Measurements from ENCODE around the gene ANKRD63. TPM values are rescaled to one million over a fixed set of nuclear protein-coding genes. Genes with fewer than 3 reads are reported as not detected.
A peak's percentile ranks its signal among the peaks of the same experiment; 100 is the strongest.

ANKRD63 gene
- total and polyA plus RNA-seq, 2 of the 13 experiments (the other 11 are each of a cell fraction or from before 2014, with no cell fraction given) = not detected

- no peaks in the 10 kb centered on the region for H3K9me3 ChIP-seq (ENCODE audit: low read length)
- in situ Hi-C loops (cut with HindIII; ENCODE audit: extremely low pct_ligation_motif_present, low pct_unique_long_range_greater_than_20kb) = no loop called here
- H2AFZ ChIP-seq (ENCODE audit: low read length) = no peak overlapping the region
- H3K27ac ChIP-seq (ENCODE audit: extremely low read length, insufficient read depth, low read length) = no peak overlapping the region
- DNase-seq (ENCODE audit: low spot score) = no peak
- peaks cover 12% of the 10 kb centered on the region for H3K4me1 ChIP-seq (ENCODE audit: insufficient read depth, low read length)
- H3K9ac ChIP-seq (ENCODE audit: insufficient read depth, low read depth, low read length) = no peak overlapping the region
- no peak for FAIRE-seq
- ChIA-PET POLR2A (no interaction called here), CTCF (ENCODE audit: low intra/inter-chr PET ratio, low total read pairs) (interaction anchor here (1.6 kb wide), 1 partner anchor 28 kb away, joined by 6 read pairs; no protein-coding TSS in a partner anchor)
- intact Hi-C loops (cut with micrococcal nuclease; ENCODE audit: unreplicated experiment) = no loop called here
- WGBS (ENCODE audit: low lambda C conversion rate) = no CpG with 5 or more reads among the region's 51 CpGs
- no TSS peak for BruUV-seq (replicated peaks)
- no peak for ATAC-seq
- peak; percentile 19; the same call in 1 of the 2 replicates for TF ChIP-seq ZIK1 (CRISPR knock-in tag; IDR thresholded peaks at IDR 0.05; ENCODE audit: borderline replicate concordance, low read depth)
- TF ChIP-seq ZNF746 (CRISPR knock-in tag; IDR thresholded peaks at IDR 0.05) = no peak
- H3K27me3 ChIP-seq (ENCODE audit: control insufficient read depth in 1 of 2, insufficient read depth in 2 of 2, low read length in 2 of 2) = peaks cover 11 to 77% of the 10 kb centered on the region in 2 experiments
- peak overlapping the region in 2 of 3 experiments; percentile 49 to 73; a peak in 4 of 6 replicates for H3K4me3 ChIP-seq (replicated peaks in 1 of 3; ENCODE audit: insufficient read depth in 1 of 3, low read depth in 2 of 3, low read length in 3 of 3)
- no peaks in the 10 kb centered on the region for H3K79me2 ChIP-seq (ENCODE audit: insufficient read depth, low read length)
- no peaks in the 10 kb centered on the region for H4K20me1 ChIP-seq (ENCODE audit: insufficient read depth, low read length)
- H3K4me2 ChIP-seq (ENCODE audit: low read depth, low read length) = peak overlapping the region; percentile 92
- H3K36me3 ChIP-seq (replicated peaks in 1 of 2; ENCODE audit: control insufficient read depth in 1 of 2, insufficient read depth in 2 of 2, low read length in 2 of 2) = no peaks in the 10 kb centered on the region
Measured at GRCh38 chr15:40281801-40282146, 1.1 kb downstream of the ANKRD63 start.

- H3K9me3 ChIP-seq (ENCODE audit: low read length) = no peaks in the 10 kb centered on the region
- in situ Hi-C loops (cut with HindIII; ENCODE audit: extremely low pct_ligation_motif_present, low pct_unique_long_range_greater_than_20kb) (no loop called here), intact Hi-C loops (cut with micrococcal nuclease; ENCODE audit: unreplicated experiment) (no loop called here)
- no peak overlapping the region for H3K27ac ChIP-seq (ENCODE audit: extremely low read length, insufficient read depth, low read length)
- DNase-seq (ENCODE audit: low spot score) (no peak), ATAC-seq (no peak), FAIRE-seq (no peak)
- no TSS peak for BruUV-seq (replicated peaks)
- H3K4me1 ChIP-seq (ENCODE audit: insufficient read depth, low read length) = peaks cover 18% of the 10 kb centered on the region
- H3K4me2 ChIP-seq (ENCODE audit: low read depth, low read length) = peak overlapping the region; percentile 92; the same call in 1 of the 2 replicates
- no peaks in the 10 kb centered on the region for H3K79me2 ChIP-seq (ENCODE audit: insufficient read depth, low read length)
- no peaks in the 10 kb centered on the region for H4K20me1 ChIP-seq (ENCODE audit: insufficient read depth, low read length)
- no peak overlapping the region for H3K4me3 ChIP-seq (replicated peaks in 1 of 3; ENCODE audit: insufficient read depth in 1 of 3, low read depth in 2 of 3, low read length in 3 of 3)
- no peak overlapping the region for H2AFZ ChIP-seq (ENCODE audit: low read length)
- 83% methylated on average over 21 of the region's 43 CpGs for WGBS (ENCODE audit: low lambda C conversion rate)
- peaks cover 8 to 71% of the 10 kb centered on the region in 2 experiments for H3K27me3 ChIP-seq (ENCODE audit: control insufficient read depth in 1 of 2, insufficient read depth in 2 of 2, low read length in 2 of 2)
- no peak overlapping the region for H3K9ac ChIP-seq (ENCODE audit: insufficient read depth, low read depth, low read length)
- H3K36me3 ChIP-seq (replicated peaks in 1 of 2; ENCODE audit: control insufficient read depth in 1 of 2, insufficient read depth in 2 of 2, low read length in 2 of 2) = no peaks in the 10 kb centered on the region
- 0 out of 2 replicates have a peak, but pooled peaks have one; percentile 4 for TF ChIP-seq HOXA3 (CRISPR knock-in tag; IDR thresholded peaks at IDR 0.05)
- no peak for TF ChIP-seq ZNF350 (CRISPR knock-in tag; IDR thresholded peaks at IDR 0.05; ENCODE audit: borderline replicate concordance, low read depth)
- ChIA-PET CTCF (ENCODE audit: low intra/inter-chr PET ratio, low total read pairs) (interaction anchor here (2.3 kb wide), 1 partner anchor 29 kb away, joined by 17 read pairs; no protein-coding TSS in a partner anchor), POLR2A (no interaction called here)
Measured at GRCh38 chr15:40281057-40281800, 1.6 kb downstream of the ANKRD63 start.
